Keratinocyte (primary cell): Measurements from ENCODE around the gene ACOT7.

ENCODE experiments used
- EZH2 ChIP-seq: IDR thresholded peaks from one replicate; pipeline ENCODE4 v1.6.1; 2012; ENCODE audit warnings: inconsistent platforms, mild to moderate bottlenecking, low read length, moderate library complexity
- TF ChIP-seq, protein P1 (sequence below), 3 experiments: IDR thresholded peaks in 1 of 3; conservative IDR thresholded peaks in 1 of 3; optimal IDR thresholded peaks in 1 of 3; 2 replicates in 2 of 3; 3 replicates in 1 of 3; pipeline versions ENCODE3 to v1.5.1; 2011; ENCODE audit warnings: low read length in 3 of 3, mild to moderate bottlenecking in 3 of 3, moderate library complexity in 2 of 3, control low read depth in 1 of 3, inconsistent platforms in 1 of 3; ENCODE audit not compliant: insufficient read depth in 2 of 3; ENCODE audit errors: extremely low read depth in 1 of 3

- TF ChIP-seq, protein P1, sequence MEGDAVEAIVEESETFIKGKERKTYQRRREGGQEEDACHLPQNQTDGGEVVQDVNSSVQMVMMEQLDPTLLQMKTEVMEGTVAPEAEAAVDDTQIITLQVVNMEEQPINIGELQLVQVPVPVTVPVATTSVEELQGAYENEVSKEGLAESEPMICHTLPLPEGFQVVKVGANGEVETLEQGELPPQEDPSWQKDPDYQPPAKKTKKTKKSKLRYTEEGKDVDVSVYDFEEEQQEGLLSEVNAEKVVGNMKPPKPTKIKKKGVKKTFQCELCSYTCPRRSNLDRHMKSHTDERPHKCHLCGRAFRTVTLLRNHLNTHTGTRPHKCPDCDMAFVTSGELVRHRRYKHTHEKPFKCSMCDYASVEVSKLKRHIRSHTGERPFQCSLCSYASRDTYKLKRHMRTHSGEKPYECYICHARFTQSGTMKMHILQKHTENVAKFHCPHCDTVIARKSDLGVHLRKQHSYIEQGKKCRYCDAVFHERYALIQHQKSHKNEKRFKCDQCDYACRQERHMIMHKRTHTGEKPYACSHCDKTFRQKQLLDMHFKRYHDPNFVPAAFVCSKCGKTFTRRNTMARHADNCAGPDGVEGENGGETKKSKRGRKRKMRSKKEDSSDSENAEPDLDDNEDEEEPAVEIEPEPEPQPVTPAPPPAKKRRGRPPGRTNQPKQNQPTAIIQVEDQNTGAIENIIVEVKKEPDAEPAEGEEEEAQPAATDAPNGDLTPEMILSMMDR (optimal IDR thresholded peaks at IDR 0.05 in 1 of 3, IDR thresholded peaks at IDR 0.05 in 1 of 3, conservative IDR thresholded peaks at IDR 0.05 in 1 of 3; ENCODE audit: extremely low read depth in 1 of 3, insufficient read depth in 2 of 3, low read length in 3 of 3), result no peak
- no peak for TF ChIP-seq EZH2
Observed at GRCh38 chr1:6434186-6434585, 40.6 kb upstream of the ACOT7 start.
